HG03095 (cell line): ENCODE measurements around the gene LCE2D.
"Not testable (repeated sequence)": the region's sequence is repeated elsewhere in the genome, so short reads cannot be mapped to it uniquely, and the experiment has no call there.

Experiments used
- ATAC-seq: cut with Tn5 transposase; IDR thresholded peaks from one replicate; pipeline ENCODE4 v1.9.1; 2021; ENCODE audit warnings: moderate library complexity; ENCODE audit not compliant: unreplicated experiment

Gene LCE2D, protein sequence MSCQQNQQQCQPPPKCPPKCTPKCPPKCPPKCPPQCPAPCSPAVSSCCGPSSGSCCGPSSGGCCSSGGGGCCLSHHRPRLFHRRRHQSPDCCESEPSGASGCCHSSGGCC

DNA sequence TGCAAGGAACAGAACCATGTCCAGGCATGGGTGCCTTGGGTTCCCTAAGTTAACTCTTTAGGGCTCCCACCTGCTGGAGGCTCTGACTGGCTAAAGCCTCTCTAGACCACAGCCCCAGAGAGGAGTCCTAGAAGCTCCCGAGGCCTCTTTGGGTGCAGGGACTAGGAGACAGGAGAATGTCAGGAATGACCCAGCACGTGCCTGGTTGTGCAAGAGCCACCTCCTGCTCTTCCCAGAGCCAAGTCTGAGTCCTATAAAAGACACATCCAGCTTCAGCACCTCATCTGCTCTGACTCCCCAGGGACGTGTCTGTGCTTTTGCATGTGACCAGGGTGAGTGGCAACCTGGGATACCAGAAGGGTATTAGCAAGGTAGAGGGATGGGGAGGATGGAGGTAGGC lies at the start of gene LCE2D:
TSS of gene LCE2D (plus strand) at position 283 of the 400 bp plus-strand sequence. CDS start 726 bp downstream, outside the sequence.
- ATAC-seq = no peak

DNA sequence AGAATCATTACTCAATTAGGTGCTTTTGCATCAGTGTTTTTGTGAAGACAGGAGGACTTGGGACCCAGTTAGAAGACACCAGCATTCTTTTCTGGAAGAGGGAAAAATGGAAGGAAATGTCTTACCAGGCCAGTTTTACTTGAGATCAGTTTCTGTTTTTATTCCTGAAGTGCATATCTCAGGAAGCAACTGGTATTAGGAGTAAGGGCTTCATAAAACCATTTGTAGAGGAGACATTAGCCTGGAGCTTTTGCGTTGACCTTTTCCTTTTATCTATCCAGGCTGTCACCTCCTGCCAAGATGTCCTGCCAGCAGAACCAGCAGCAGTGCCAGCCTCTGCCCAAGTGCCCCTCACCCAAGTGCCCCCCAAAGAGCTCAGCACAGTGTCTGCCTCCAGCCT lies 49.7 kb upstream of the LCE2D start, which contains the start of gene LCE3B:
TSS of gene LCE3B (plus strand) at position 301 of the 400 bp plus-strand sequence. CDS start at position 301, 0 bp downstream.
- ATAC-seq = no peak

DNA sequence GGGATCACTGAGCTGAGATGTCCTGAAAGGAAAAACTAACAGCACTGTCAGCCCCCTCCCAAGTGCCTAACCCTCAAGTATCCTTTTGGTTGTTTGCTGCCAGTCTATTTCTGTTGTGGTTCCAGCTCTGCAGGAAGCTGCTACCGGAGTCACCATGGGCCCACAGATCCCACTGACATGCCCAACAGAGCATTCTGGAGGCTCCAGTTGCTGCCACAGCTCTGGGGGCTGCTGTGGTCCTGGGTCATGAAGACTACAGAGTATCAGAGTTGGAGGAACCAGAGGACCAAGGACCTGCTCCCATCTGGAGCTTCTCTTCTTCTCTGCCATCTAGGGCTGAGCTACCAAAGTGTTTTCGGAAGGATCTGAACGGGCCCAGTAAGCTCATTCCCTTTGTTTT lies 41.2 kb upstream of the LCE2D start:
- no peak for ATAC-seq

DNA sequence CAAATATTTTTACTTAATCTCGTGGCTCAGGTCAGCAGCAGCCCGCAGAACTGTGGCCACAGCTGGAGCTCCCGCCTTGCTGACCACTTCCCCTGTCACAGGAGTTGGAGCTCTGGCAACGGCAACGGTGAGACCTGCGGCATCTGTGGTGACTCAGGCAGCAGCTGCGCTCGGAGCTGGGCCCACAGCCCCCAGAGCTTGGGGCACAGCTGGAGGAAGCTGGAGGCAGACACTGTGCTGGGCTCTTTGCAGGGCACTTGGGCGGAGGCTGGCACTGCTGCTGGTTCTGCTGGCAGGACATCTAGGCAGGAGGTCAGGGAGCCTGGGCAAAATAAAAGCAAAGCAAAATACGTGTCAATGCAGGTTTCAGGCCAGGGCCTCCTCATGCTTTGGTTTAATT lies 40.4 kb upstream of the LCE2D start, which contains the start of gene LCE3A:
TSS of gene LCE3A (minus strand) at position 301 of the 400 bp plus-strand sequence. CDS start at position 301, 0 bp downstream.
- ATAC-seq = no peak

DNA sequence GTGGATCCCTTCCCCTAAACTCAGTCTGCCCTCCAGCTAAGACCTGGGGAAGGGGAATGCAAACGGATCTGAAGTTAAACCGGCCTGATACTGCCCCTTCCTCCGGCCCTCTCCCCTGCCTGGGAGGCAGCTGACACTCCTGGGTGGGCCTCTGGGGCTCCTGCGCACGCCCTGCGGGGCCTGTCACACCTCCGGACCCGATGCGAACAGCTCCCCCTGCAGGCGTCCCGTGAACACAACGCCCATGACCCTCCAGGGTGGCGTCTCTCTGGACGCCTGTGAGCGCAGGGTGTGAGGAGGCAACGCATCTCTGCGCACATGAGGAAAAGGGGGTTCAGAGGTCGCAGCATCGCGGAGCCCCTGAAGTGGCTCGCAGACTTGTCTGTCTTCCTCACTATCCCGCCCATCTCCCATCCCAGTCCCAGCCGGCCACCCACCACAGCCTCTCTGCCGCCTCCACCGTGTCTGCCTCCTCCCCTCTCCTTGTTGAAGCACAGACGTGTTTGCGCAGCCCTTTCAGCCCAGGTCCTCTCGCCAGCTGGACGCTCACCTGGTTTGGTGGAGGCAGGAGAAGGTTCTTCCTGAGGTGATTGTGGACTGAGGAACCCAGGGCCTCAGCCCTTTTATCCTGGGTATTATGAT lies 39.9 kb upstream of the LCE2D start:
- ATAC-seq = no peak

DNA sequence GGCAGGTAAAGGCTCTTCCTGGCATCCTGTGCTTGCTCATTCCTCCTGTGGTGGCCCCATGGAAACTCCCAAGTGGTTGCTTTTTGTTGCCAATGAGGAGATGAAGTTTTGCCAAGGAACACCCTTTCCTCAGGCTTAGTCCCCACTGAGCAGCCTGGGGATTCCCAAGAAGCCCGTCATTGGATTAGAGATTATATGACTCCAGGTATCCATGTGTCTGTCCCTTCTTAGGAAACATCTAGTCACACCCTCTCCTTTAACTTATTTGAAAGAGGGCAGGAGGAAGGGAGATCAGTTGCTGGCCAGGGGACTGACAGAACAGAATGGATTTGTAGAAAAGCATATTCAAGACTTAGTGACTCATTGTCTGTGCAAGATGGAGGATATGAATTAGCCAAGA lies 36.4 kb upstream of the LCE2D start:
- no peak for ATAC-seq

DNA sequence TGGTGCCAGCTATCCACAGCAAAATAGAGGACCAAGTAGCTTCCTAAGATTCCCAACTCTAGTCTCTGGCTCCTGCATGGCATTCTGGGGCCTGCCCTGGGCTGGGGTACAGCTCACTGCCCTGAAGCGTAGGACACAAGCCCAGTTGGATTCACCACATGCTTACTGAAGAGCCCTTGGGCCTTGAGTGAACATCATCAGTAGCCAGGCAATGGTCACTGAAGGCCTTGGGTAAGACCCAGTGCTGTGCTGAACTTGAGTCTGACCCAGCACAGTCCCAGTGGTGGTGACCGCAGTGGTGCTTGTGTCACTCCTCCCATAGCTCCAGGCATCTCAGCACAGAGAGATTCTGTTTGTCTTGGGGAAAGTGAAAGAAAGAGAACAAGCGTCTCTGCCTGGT lies 32.6 kb upstream of the LCE2D start:
- no peak for ATAC-seq

DNA sequence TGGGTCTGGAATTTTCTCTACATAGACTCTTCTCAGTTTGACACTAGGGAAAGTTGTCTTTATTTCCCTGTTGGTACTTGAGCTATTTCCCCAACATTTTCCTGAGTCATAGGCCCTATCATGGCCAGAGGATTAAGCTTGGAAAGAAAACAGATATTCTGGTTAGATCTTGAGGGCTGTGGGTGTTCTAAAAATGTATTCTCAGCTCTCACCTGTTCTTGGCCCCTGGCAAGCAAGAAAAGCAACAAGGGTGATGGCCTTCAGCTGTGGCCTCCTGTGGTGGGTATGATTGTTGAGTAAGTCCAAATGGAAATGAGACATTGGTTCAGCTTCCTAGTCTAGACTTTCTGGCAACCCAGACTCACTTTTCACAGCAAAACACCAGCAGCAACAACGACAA lies 22.8 kb upstream of the LCE2D start:
- ATAC-seq = no peak

DNA sequence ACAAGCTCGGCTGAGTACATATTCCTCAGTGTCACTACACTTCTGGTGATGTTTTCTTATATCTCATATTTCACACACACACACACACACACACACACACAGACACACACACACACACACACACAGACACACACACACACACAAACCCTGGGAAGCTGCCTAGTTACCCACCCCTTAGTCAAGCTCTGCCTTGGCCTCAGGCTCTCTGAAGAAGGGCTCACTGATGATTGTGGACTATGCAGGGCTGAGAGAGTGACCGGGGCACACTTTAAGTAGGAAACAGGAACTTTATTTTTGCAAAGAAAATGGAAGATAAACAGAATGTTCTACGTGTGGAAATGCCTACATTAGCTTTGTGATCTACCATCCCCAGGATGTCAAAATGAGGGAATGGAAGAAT lies 19.2 kb upstream of the LCE2D start:
- no peak for ATAC-seq

DNA sequence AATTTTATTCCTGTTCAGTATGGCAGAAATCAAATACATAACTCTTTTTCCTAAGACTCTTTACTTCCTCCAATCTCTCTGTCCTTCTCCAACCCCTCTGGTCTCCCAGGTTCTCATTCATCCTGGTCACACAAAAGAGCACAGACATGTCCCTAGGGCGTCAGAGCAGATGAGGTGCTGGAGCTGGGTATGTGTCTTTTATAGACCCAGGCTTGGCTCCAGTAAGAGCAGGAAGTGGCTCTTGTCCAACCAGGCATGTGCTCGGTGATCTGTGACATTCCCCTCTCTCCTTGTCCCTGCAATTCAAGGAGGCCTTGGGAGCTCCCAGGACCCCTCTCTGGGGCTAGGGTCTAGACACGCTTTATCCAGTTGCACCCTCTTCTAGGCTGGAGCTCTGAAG lies 18.0 kb upstream of the LCE2D start:
- no peak for ATAC-seq

DNA sequence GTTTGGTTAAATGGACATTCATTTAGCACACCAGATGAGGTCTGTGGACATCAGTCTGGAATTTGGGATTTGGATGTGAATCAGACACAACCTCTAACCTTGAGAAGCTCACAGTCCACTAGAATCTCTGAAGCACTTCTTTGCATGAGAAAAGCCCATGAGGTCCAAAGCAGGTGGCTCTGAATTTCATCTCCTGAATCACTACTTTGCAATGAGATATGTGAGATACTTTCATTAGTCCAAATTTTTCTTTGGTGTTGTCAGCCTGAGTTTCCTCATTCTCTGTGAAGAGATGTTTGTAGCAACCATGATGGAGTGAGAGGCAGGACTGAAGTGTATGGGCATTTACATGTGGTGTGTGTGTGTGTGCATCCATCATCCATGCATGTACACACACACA lies 16.5 kb upstream of the LCE2D start:
- ATAC-seq = no peak

DNA sequence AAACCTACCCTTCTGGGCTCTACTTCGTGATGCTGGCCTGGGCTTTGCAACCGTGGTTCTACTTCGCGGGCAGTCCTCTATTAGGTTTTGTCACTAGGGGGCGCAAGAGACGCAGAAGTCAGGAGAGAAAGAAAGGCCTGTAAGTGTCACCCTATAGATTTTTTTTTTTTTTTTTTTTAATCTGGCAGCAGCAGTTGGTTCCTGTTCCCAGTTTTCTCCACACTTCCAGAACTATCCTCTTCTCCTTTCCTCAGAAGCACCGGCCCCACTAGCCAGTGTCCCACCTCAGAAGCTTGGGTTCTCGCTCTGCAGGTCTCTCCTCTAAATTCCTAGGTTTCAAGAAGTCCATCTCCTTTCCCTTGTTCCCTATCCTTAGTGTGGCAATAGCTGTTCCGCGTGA lies 9.1 kb upstream of the LCE2D start:
- ATAC-seq = no peak

DNA sequence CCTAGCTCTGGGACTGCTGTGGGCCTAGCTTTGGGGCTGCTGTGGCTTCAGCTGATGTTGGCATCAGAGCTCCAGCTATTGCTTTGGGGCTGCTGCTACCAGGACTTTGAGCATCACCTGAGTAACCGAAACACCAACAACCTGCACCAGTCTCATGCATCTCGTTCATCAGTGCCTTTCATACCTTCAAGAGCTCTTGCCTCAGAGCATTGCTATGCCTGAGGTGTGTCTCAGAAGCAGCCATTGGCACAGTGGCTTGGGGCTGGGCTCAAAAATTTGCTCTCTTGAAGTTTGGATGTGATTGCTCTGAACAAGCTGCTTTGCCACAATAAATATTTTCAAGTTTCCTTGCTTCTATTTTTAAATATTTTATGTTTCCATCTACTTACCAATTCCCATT lies 6.7 kb upstream of the LCE2D start:
- no peak for ATAC-seq

DNA sequence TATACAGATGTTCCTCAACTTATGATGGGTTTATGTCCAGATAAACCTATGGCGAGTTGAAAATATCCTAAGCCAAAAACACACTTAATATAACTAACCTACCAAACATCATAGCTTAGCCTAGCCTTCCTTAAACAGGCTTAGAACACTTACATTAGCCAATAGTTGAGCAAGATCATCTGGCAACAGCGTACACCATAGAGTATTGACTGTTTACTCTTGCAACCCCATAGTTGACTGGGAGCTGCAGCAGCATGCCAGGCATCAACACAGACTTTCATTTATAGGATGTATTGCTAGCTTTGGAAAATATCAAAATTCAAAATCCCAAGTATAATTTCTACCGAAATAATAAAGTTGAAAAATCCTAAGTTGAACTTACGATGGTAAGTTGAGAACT lies 5.5 kb upstream of the LCE2D start:
- no peak for ATAC-seq

DNA sequence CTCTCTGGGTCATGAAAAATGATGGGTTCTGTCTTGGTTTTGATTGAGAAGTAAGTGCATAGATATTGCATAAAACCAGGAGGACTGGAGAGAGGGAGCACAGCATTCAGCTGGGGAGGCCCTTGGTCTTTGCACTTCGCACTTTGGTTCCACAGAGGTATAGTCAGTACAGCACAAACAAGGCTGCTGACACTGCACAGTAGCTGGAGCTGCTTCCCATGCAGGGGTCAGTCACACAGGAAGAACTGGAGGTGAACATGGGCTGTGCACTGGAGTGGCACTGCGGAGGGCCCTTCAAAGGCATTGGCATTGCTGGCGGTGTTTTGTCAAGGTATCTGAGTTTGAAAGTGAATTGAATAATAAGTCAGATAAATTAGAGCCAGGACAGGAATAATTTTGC lies 4.5 kb upstream of the LCE2D start:
- ATAC-seq = no peak

DNA sequence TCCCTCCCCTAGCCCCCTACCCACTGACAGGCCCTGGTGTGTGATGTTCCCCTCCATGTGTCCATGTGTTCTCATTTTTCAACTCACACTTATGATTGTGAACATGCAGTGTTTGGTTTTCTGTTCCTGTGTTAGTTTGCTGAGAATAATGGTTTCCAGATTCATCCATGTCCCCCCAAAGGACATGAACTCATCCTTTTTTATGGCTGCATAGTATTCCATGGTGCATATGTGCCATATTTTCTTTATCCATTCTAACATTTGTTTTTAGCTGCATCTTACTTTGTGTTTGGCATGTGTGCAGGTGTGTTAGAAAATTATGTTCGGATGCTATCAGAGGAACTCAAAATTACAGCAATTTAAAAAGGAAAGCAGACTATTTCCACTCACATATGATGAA lies 3.0 kb downstream of the LCE2D start:
- not testable (repeated sequence) for ATAC-seq

DNA sequence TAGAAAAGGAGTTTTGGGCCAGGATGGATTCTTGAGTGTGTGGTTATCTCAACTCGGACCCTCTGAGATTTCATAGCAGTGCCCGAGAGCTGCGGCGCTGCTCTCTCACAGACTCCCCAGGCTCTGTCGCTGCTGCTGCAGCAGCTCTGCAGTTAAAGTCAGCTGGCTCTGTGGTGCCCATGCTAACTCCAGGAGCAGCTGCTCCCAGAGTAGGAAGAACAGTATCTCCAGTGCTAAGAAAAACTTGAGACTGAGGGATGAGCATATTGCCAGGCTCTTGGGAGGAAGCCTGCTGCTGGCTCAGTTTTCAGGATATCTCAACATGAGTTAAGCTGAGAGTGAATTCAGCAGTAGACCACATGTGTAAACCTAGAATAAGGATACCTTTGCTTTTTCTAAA lies 4.5 kb downstream of the LCE2D start:
- no peak for ATAC-seq

DNA sequence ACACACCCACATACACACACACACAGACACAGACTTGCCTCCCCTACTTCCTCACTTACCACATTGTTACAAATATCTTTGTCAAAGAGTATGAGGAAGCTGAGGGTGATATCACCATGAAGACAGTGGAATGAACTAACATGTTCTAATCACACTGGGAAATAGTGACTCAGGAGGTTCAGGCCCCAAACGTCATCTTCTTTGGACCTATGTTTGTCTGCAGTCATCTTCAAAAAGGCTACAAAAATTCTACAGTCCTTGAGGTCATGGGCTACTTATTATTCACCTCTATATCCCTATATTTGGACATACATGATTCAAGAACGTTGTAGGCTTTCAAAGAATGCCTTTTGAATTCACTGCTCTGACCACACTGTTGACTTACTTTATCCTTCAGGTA lies 9.8 kb downstream of the LCE2D start:
- ATAC-seq = no peak

DNA sequence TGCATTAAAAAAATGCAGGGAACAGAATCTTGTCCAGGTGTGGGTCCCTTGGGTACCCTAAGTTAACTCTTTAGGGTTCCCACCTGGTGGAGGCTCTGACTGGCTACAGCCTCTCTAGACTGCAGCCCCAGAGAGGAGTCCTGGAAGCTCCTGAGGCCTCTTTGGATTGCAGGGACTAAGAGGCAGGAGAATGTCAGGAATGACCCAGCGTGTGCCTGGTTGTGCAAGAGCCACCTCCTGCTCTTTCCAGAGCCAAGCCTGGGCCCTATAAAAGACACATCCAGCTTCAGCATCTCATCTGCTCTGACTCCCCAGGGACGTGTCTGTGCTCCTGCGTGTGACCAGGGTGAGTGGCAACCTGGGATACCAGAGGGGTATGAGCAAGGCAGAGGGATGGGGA lies 11.8 kb downstream of the LCE2D start, which contains the start of gene LCE2C:
TSS of gene LCE2C (plus strand) at position 297 of the 400 bp plus-strand sequence. CDS start 737 bp downstream, outside the sequence.
- ATAC-seq = not testable (repeated sequence)

DNA sequence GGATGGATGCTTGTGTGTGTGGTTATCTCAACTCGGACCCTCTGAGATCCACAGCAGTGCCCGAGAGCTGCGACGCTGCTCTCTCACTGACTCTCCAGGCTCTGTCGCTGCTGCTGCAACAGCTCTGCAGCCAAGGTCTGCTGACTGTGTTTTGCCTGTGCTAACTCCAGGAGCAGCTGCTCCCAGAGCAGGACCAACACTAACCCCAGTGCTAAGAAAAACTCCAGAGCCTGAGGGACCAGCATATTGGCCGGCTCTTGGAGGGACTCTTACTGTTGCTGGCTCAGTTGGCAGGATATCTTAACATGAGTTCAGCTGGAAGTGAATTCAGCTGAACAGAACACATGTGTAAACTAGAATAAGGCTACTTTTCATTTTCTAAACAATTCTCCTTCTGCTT lies 16.3 kb downstream of the LCE2D start:
- ATAC-seq = no peak

DNA sequence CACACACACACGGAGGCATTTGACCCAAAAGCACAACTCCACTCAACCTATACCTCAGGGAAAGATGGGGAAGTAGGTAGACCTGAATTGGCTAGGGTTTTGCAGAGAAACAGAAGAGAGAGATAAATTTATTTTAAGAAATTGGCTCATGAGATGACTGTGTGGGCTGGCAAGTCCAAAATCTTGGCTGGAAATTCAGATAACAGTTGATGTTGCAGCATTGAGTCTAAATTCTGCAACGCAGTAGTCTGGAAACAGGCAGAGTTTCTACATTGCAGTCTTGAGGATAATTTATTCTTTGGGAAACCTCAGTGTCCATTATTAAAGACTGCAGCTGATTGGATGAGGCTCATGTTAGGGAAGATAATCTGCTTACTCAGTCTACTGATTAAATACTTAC lies 18.4 kb downstream of the LCE2D start:
- no peak for ATAC-seq

DNA sequence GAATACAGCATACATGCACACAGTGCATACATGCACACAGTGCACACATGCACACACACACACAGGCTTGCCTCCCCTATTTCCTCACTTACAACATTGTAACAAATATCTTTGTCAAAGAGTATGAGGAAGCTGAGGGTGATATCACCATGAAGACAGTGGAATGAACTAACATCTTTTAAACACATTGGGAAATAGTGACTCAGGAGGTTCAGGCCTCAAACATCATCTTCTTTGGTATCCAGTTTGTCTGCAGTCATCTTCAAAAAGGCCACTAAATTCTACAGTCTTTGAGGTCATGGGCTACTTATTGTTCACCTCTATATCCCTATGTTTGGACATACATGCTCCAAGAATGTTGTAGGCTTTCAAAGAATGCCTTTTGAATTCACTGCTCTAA lies 20.7 kb downstream of the LCE2D start:
- ATAC-seq = no peak

DNA sequence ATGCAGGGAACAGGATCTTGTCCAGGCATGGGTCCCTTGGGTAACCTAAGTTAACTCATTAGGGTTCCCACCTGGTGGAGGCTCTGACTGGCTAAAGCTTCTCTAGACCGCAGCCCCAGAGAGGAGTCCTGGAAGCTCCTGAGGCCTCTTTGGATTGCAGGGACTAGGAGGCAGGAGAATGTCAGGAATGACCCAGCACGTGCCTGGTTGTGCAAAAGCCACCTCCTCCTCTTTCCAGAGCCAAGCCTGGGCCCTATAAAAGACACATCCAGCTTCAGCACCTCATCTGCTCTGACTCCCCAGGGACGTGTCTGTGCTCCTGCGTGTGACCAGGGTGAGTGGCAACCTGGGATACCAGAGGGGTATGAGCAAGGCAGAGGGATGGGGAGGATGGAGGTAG lies 22.6 kb downstream of the LCE2D start, which contains the start of gene LCE2B:
TSS of gene LCE2B (plus strand) at position 301 of the 400 bp plus-strand sequence. CDS start 721 bp downstream, outside the sequence.
- ATAC-seq = not testable (repeated sequence)
